ENCODE measurements around the gene BST2.

BST2 gene

GRCh38 chr19:17370026-17370587, 35.3 kb downstream of the BST2 start:
- TF ChIP-seq NFIC (IDR thresholded peaks at IDR 0.05), result no peak
- TF ChIP-seq RAD21 (IDR thresholded peaks at IDR 0.05; ENCODE audit: low read depth), result no peak
- TF ChIP-seq REST (IDR thresholded peaks at IDR 0.05; ENCODE audit: low read depth), result no peak
- TF ChIP-seq YY1 (IDR thresholded peaks at IDR 0.05; ENCODE audit: low read depth), result no peak
- TF ChIP-seq EGR1 (IDR thresholded peaks at IDR 0.05), result no peak
- TF ChIP-seq TAF1 (IDR thresholded peaks at IDR 0.05; ENCODE audit: low read depth), result no peak
- TF ChIP-seq TEAD4 (IDR thresholded peaks at IDR 0.05), result no peak
- TF ChIP-seq MAX (IDR thresholded peaks at IDR 0.05), result no peak
- no peak for TF ChIP-seq EP300 (IDR thresholded peaks at IDR 0.05; ENCODE audit: borderline replicate concordance)
- TF ChIP-seq USF1 (IDR thresholded peaks at IDR 0.05), result no peak
- no peak for TF ChIP-seq TCF12 (IDR thresholded peaks at IDR 0.05; ENCODE audit: low read depth)

- TF ChIP-seq TAF1 (IDR thresholded peaks at IDR 0.05; ENCODE audit: low read depth), result no peak
- no peak for TF ChIP-seq YY1 (IDR thresholded peaks at IDR 0.05; ENCODE audit: low read depth)
- TF ChIP-seq EP300 (IDR thresholded peaks at IDR 0.05; ENCODE audit: borderline replicate concordance), result no peak
- TF ChIP-seq REST (IDR thresholded peaks at IDR 0.05; ENCODE audit: low read depth), result no peak
- no peak for TF ChIP-seq USF1 (IDR thresholded peaks at IDR 0.05)
- no peak for TF ChIP-seq CREB1 (IDR thresholded peaks at IDR 0.05; ENCODE audit: low read depth)
- no peak for TF ChIP-seq FOXM1 (IDR thresholded peaks at IDR 0.05; ENCODE audit: borderline replicate concordance, low read depth)
- TF ChIP-seq NFIC (IDR thresholded peaks at IDR 0.05), result no peak
Measured at GRCh38 chr19:17365361-17365760, 40.1 kb downstream of the BST2 start.

- TF ChIP-seq TAF1 (IDR thresholded peaks at IDR 0.05; ENCODE audit: low read depth) (no peak), CREB1 (IDR thresholded peaks at IDR 0.05; ENCODE audit: low read depth) (no peak), FOXM1 (IDR thresholded peaks at IDR 0.05; ENCODE audit: borderline replicate concordance, low read depth) (no peak), RAD21 (IDR thresholded peaks at IDR 0.05; ENCODE audit: low read depth) (no peak), TCF12 (IDR thresholded peaks at IDR 0.05; ENCODE audit: low read depth) (no peak), USF1 (IDR thresholded peaks at IDR 0.05) (no peak), EP300 (IDR thresholded peaks at IDR 0.05; ENCODE audit: borderline replicate concordance) (no peak)
Measured at GRCh38 chr19:17359905-17360800, 45.3 kb downstream of the BST2 start.

GRCh38 chr19:17358395-17358794, 47.0 kb downstream of the BST2 start:
- TF ChIP-seq REST (IDR thresholded peaks at IDR 0.05; ENCODE audit: low read depth) (no peak), USF1 (IDR thresholded peaks at IDR 0.05) (no peak), RAD21 (IDR thresholded peaks at IDR 0.05; ENCODE audit: low read depth) (no peak), TCF12 (IDR thresholded peaks at IDR 0.05; ENCODE audit: low read depth) (no peak), EP300 (IDR thresholded peaks at IDR 0.05; ENCODE audit: borderline replicate concordance) (no peak), TEAD4 (IDR thresholded peaks at IDR 0.05) (no peak), ZBTB7A (IDR thresholded peaks at IDR 0.05; ENCODE audit: low read depth) (no peak), NFIC (IDR thresholded peaks at IDR 0.05) (no peak), YY1 (IDR thresholded peaks at IDR 0.05; ENCODE audit: low read depth) (no peak), CEBPB (IDR thresholded peaks at IDR 0.05) (no peak), TAF1 (IDR thresholded peaks at IDR 0.05; ENCODE audit: low read depth) (no peak), CREB1 (IDR thresholded peaks at IDR 0.05; ENCODE audit: low read depth) (no peak), EGR1 (IDR thresholded peaks at IDR 0.05) (no peak), MAX (IDR thresholded peaks at IDR 0.05) (no peak), FOXM1 (IDR thresholded peaks at IDR 0.05; ENCODE audit: borderline replicate concordance, low read depth) (no peak)
